Activated CD4-positive, alpha-beta T cell treated with anti-CD3 and anti-CD28 coated beads for 4 hours (primary cell): ENCODE results near the gene CEMIP2.
"Not testable (repeated sequence)": the region's sequence is repeated elsewhere in the genome, so short reads cannot be mapped to it uniquely, and the experiment has no call there.

ENCODE experiments used
- DNase-seq, 2 donors: peaks; one replicate each; pipeline ENCODE4 v3.0.0-alpha.2; 2020

The CEMIP2 gene

GRCh38 chr9:71706176-71706575, 62.1 kb downstream of the CEMIP2 start:
- no peak for DNase-seq

DNA sequence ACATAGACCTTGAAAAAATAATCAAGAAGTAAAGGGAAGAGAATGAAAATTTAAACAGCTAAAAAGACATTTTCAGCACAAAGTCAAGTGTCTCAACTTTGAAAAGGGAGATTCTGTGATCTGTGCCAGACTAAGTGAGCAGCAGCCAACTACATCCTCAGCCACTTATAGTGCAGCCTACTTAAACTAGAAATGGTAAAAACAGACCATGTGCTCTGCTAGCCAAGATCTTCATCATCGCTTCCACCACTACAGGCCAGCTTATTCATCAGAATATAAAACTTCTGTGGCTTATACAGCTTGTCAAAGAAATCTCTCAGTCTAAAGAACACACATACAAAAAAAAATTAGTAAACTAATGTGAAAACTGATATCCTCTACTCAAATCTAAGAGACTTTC, 63.5 kb downstream of the CEMIP2 start:
- no peak for DNase-seq

GRCh38 chr9:71703172-71703872, 65.0 kb downstream of the CEMIP2 start:
- DNase-seq: no peak

DNA sequence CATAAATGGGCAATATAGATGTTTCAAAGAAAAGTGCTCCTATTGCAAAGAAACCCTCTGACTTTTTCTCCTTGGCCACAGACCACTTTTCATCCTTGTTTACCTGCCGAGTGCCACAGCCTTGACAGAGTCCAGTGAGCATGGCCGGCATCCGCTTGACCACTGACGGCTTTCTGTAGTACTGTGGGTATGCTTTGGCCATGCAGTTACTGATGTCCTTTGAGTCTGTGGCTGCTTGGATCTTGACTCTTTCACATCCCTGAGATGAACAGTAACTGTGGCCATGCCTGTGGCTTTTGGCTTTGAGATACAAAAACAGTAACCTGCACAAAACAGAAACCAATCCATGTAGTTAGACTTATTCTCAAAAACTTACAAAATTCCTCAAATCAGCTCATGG, 70.4 kb downstream of the CEMIP2 start:
- DNase-seq: no peak

GRCh38 chr9:71694332-71694731, 74.0 kb downstream of the CEMIP2 start:
- no peak for DNase-seq

- no peak for DNase-seq
These were observed 74.7 kb downstream of the CEMIP2 start for GRCh38 chr9:71693607-71694006.

GRCh38 chr9:71692337-71692736, 76.0 kb downstream of the CEMIP2 start:
- DNase-seq: no peak

- not testable (repeated sequence) for DNase-seq
These were observed 76.7 kb downstream of the CEMIP2 start for GRCh38 chr9:71691576-71691975.

DNA sequence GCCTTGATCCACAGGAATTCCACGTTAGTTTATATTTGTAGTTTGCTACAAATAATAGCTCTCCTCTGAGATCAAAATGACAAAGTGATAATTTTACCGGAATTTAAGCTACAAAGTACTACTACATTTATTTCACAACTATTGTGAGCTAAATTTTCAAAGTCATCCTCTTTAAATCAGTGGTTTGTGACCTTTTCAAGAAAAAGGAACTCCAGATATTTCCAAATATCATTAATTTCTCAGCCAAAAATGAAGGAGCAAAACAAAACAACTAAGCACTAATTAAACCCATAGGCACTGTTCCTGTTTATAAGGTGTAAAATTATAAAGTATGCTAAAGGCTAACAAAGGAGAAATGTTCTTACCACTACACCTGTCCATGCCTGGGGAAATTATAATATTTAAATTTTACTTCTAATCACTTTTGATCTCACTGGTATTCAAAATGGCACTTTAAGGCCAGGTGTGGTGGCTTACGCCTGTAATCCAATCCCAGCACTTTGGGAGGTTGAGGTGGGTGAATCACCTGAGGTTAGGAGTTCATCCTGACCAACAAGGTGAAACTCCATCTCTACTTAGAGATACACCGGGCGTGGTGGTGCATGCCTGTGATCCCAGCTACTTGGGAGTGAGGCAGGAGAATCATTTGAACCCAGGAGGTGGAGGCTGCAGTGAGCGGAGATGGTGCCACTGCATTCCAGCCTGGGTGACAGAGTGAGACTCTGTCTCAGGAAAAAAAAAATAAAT, 77.5 kb downstream of the CEMIP2 start:
- no peak for DNase-seq

- no peak for DNase-seq
These were observed 78.1 kb downstream of the CEMIP2 start for GRCh38 chr9:71690063-71690688.

- DNase-seq: no peak
These were observed 80.6 kb downstream of the CEMIP2 start for GRCh38 chr9:71687676-71688075.

- no peak for DNase-seq
These were observed 82.3 kb downstream of the CEMIP2 start for GRCh38 chr9:71685988-71686387.

- peak; percentile 14 to 27 for DNase-seq
These were observed 82.9 kb downstream of the CEMIP2 start for GRCh38 chr9:71685394-71685793.

- no peak for DNase-seq
These were observed 83.7 kb downstream of the CEMIP2 start for GRCh38 chr9:71684566-71684965.

DNA sequence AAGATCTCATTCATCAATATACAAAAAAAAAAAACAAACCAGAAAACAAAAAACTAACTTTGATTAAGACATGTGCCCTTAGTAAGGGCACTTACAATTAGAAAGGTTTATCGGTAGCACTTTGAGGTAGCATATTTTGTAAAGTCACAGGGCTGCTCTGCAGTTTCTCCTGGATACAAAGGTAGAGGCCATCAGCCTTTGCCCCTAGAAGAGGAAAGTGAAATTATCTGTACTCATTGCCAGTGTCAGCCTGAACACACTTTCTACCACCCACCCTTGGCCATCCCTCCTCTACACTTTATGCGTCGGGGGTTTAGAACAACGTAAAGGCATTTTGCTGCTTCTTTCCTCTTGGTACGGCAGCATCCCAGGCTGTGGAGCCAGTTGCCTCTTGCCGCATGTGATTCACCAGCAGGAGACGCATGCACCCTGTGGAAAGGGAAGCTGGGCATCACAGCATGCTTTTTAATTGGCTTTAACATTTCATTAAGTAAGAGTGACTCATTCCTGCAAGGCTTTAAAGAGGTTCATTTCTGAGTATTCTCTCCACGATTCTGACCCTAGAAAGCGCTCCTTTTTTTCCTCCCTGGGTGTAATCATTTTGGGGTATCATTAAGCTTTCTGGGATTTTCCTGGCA, 84.6 kb downstream of the CEMIP2 start:
- DNase-seq: peak in 1 of 2 donors; percentile 7

DNA sequence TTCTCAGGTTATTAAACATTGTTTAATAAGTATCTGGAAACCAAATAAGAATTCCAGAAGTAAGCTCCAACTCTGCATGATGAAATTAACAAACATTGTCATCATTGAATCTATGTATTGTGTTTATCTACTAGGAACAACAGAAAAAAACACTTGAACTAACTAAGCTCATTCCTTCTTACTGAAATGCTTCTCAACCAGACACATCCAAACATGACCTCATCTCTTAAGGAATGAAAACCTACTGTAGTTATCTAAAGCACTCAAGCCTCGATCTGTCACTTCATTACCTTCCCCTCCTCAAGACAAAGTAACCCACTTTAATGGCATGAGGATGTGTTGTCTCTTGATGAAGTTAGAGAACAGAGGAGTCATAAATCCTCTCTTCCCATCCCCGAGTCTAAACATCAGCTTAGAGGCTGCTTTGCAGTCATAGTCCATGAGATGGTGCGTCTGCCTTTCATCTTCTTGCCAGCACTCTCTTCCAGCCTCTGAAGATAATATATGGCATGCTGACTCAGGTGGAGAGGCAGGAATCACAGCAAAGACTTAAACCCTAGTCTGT, 86.5 kb downstream of the CEMIP2 start:
- no peak for DNase-seq

DNA sequence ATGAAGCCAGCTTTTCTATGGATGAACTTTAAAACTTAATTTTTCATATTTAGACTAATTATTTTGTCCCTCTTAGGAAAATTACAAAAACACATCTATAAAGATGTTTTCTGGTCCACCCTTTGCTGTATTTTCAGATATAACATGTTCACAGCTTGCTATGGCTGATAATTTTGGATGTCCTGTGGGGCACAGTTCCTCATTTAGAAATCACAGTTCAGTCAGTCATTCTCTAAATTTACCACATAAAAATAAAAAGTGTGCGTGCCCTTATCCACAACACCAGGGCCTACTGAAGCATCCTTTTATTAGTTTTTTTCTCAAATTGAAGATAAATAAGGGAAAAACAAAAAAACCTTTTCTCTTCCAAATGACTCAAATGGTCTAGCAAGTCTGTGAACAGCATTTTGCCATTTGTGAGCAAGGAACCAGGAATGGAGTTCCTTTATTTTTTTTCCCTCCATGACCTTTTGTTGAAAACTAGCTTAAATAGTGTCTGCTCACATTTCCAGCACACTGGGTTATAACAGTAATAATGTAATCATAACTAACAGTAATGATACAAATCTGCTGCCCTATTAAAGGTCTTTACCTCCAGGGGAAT, 87.1 kb downstream of the CEMIP2 start:
- no peak for DNase-seq

- DNase-seq: no peak
These were observed 87.9 kb downstream of the CEMIP2 start for GRCh38 chr9:71680189-71680980.

DNA sequence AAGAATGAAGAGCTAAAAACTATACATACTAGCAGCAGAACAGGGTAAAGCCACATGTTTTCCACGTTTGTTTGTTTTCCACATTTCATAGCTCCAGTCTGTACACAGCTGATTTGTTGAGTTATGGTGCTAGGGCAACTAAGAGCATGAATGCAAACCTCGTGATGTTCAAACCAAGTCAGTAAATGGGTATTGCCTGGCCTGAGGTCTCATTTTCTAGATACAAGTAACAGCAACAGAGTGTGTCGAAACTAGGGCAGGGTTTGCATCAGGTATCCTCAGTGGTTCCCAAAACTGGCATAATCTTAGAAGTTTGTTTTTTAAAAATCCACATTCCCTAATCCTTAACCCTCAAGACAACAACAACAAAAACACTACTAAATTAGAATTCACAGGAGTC, 89.3 kb downstream of the CEMIP2 start:
- DNase-seq: no peak

DNA sequence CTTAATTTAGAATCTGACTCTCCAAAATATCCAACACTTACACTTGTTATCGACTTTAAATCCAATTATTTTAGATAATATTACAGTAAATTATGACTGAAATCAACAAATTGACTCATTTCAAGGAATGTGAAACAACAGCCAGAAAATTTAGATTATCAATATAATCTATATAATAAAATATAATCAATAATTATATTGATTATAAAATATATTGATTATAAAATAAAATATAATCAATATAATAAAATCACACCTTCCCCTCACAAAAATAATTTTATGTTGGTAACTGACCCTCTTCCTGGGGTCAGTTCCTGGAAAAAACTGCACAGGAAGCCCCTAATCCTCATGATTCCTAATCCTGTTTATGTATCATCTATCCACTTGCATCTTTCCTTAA, 91.1 kb downstream of the CEMIP2 start:
- DNase-seq: no peak

GRCh38 chr9:71676460-71676859, 91.9 kb downstream of the CEMIP2 start:
- no peak for DNase-seq

GRCh38 chr9:71675857-71676165, 92.5 kb downstream of the CEMIP2 start:
- no peak for DNase-seq
